PFSK-1 (cell line): Measurements from ENCODE around the gene SMNDC1.

Source experiments
- FOXP2 ChIP-seq: optimal IDR thresholded peaks from 2 replicates; pipeline ENCODE3; 2011; ENCODE audit warnings: borderline replicate concordance, control low read depth, inconsistent platforms; ENCODE audit not compliant: insufficient read depth; ENCODE audit errors: extremely low read length, extremely low read depth
- POLR2AphosphoS5 ChIP-seq: IDR thresholded peaks from 2 replicates; pipeline ENCODE4 v1.6.1; 2012; ENCODE audit warnings: low read depth, mild to moderate bottlenecking, control low read depth, low read length, moderate library complexity
- SIN3A ChIP-seq: IDR thresholded peaks from 2 replicates; pipeline ENCODE4 v1.6.1; 2012; ENCODE audit warnings: mild to moderate bottlenecking, low read length, moderate library complexity, borderline replicate concordance; ENCODE audit not compliant: insufficient read depth
- TAF1 ChIP-seq: IDR thresholded peaks from 2 replicates; pipeline ENCODE4 v1.6.1; 2012; ENCODE audit warnings: low read length, control low read depth, borderline replicate concordance; ENCODE audit not compliant: insufficient read depth
- TF ChIP-seq, protein P1 (sequence below), 2 experiments: IDR thresholded peaks; 2 replicates each; pipeline versions ENCODE4 v1.6.1 to v1.8.0; 2011 to 2012; ENCODE audit warnings: low read depth in 2 of 2, low read length in 2 of 2, control low read depth in 1 of 2, inconsistent platforms in 1 of 2, mild to moderate bottlenecking in 1 of 2, moderate library complexity in 1 of 2; ENCODE audit not compliant: insufficient read depth in 1 of 2

DNA sequence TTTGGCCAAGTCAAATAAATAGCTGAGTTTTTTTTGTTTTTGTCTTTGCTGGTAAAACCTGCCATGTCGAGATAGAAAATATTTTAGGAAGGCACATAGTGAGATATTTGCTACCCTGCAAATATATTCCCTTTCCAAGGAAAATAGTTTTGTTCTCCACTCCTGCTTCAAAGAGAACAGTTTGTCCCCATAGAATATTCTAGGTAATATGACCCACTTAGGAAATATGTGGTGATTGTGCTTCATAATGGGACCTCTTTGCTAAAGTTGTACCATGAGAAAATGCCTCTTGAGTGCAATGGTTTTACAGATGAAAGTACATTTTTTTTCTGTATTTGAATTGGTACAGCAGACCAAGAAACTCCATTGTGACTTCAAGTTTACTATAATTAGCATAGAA is 41.6 kb downstream of the SMNDC1 start:
- TF ChIP-seq TAF1 (no peak), POLR2AphosphoS5 (no peak), SIN3A (no peak), FOXP2 (no peak)
- TF ChIP-seq, protein P1, sequence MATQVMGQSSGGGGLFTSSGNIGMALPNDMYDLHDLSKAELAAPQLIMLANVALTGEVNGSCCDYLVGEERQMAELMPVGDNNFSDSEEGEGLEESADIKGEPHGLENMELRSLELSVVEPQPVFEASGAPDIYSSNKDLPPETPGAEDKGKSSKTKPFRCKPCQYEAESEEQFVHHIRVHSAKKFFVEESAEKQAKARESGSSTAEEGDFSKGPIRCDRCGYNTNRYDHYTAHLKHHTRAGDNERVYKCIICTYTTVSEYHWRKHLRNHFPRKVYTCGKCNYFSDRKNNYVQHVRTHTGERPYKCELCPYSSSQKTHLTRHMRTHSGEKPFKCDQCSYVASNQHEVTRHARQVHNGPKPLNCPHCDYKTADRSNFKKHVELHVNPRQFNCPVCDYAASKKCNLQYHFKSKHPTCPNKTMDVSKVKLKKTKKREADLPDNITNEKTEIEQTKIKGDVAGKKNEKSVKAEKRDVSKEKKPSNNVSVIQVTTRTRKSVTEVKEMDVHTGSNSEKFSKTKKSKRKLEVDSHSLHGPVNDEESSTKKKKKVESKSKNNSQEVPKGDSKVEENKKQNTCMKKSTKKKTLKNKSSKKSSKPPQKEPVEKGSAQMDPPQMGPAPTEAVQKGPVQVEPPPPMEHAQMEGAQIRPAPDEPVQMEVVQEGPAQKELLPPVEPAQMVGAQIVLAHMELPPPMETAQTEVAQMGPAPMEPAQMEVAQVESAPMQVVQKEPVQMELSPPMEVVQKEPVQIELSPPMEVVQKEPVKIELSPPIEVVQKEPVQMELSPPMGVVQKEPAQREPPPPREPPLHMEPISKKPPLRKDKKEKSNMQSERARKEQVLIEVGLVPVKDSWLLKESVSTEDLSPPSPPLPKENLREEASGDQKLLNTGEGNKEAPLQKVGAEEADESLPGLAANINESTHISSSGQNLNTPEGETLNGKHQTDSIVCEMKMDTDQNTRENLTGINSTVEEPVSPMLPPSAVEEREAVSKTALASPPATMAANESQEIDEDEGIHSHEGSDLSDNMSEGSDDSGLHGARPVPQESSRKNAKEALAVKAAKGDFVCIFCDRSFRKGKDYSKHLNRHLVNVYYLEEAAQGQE (IDR thresholded peaks at IDR 0.05; ENCODE audit: insufficient read depth in 1 of 2, low read depth in 2 of 2, low read length in 2 of 2), result no peak
